HPDE6-E6E7 (cell line): ENCODE measurements around the gene MRPL34.

ENCODE experiments used
- DNase-seq: peaks from one replicate; pipeline ENCODE4 v3.0.0; 2011; ENCODE audit warnings: missing footprints; ENCODE audit errors: extremely low spot score

MRPL34 gene

GRCh38 chr19:17328517-17329365 is 23.1 kb downstream of the MRPL34 start:
- DNase-seq = no peak

GRCh38 chr19:17329366-17330261 is 23.9 kb downstream of the MRPL34 start:
- DNase-seq = no peak

- DNase-seq = no peak
These were observed 24.8 kb downstream of the MRPL34 start for GRCh38 chr19:17330262-17331044.

GRCh38 chr19:17331045-17331558 is 25.4 kb downstream of the MRPL34 start:
- DNase-seq = no peak

- no peak for DNase-seq
These were observed 26.6 kb downstream of the MRPL34 start for GRCh38 chr19:17332360-17332676.

- DNase-seq = no peak
These were observed 27.3 kb downstream of the MRPL34 start for GRCh38 chr19:17332677-17333581.

GRCh38 chr19:17333611-17334413 is 28.1 kb downstream of the MRPL34 start:
- DNase-seq = peak; percentile 68

- DNase-seq = peak; percentile 93
These were observed 29.0 kb downstream of the MRPL34 start, which contains the start of gene ANO8 for GRCh38 chr19:17334414-17335409. Gene ANO8, minus strand, starts transcription at chr19:17334855. Its CDS starts 185 bp downstream, at chr19:17334670.

- DNase-seq = no peak
These were observed 29.9 kb downstream of the MRPL34 start for GRCh38 chr19:17335575-17335974.

- peak; percentile 98 for DNase-seq
These were observed 31.4 kb downstream of the MRPL34 start, which contains the start of gene GTPBP3 for GRCh38 chr19:17336872-17337674. Gene GTPBP3, plus strand, starts transcription at chr19:17337553. Its CDS starts 59 bp downstream, at chr19:17337612.

GRCh38 chr19:17337675-17338432 is 32.2 kb downstream of the MRPL34 start:
- DNase-seq = no peak

GRCh38 chr19:17338433-17339078 is 32.9 kb downstream of the MRPL34 start:
- DNase-seq = no peak

GRCh38 chr19:17339088-17339741 is 33.5 kb downstream of the MRPL34 start:
- DNase-seq = no peak

GRCh38 chr19:17340302-17340870 is 34.7 kb downstream of the MRPL34 start:
- no peak for DNase-seq

- no peak for DNase-seq
These were observed 35.2 kb downstream of the MRPL34 start for GRCh38 chr19:17340871-17341357.
